Measurements from ENCODE around the gene NTNG1. TPM values are rescaled to one million over a fixed set of nuclear protein-coding genes. Genes with fewer than 3 reads are reported as not detected.

NTNG1 gene
- total RNA-seq, 1 experiment from 2014 or later = 1.5 TPM

GRCh38 chr1:107433635-107434360, 293.0 kb downstream of the NTNG1 start:
- no peak overlapping the region for H2BK12ac ChIP-seq (ENCODE audit: insufficient read length, low read depth, low read length)
- H2BK5ac ChIP-seq (ENCODE audit: insufficient read length, low read length) = no peak overlapping the region
- H4K91ac ChIP-seq (ENCODE audit: insufficient read length, low read depth, low read length) = no peak overlapping the region
- H3K27me3 ChIP-seq (ENCODE audit: insufficient read depth, low read length) = no peaks in the 10 kb centered on the region
- no peak overlapping the region for H2BK120ac ChIP-seq (ENCODE audit: low read depth, low read length, poor library complexity, severe bottlenecking)
- no peaks in the 10 kb centered on the region; the same call in 1 of the 2 replicates for H3K27me3 Mint-ChIP-seq (ENCODE audit: low read depth)
- H4K8ac ChIP-seq (replicated peaks; ENCODE audit: insufficient read length, low read depth, low read length) = no peak overlapping the region
- no peaks in the 10 kb centered on the region; a peak in 1 of 5 replicates for H3K9me3 Mint-ChIP-seq
- no peak overlapping the region for H4K5ac ChIP-seq (ENCODE audit: insufficient read length, low read depth, low read length)
- no peak overlapping the region for H2BK15ac ChIP-seq (ENCODE audit: low read depth, low read length)
- H3K4ac ChIP-seq (ENCODE audit: low read depth, low read length) = no peak overlapping the region
- no CpG with 5 or more reads among the region's 4 CpGs for WGBS (ENCODE audit: extremely low coverage, insufficient read length, low lambda C conversion rate)
- H3K4me3 Mint-ChIP-seq = no peak overlapping the region
- no peak overlapping the region for H2AK5ac ChIP-seq (ENCODE audit: insufficient read length, low read length)
- H3K27ac Mint-ChIP-seq = 0 out of 7 replicates have a peak overlapping the region, but pooled peaks of 1 of the 3 experiments have one; percentile 30
- no peak overlapping the region for H3K9ac ChIP-seq (ENCODE audit: extremely low read depth, insufficient read length, low read length)
- H3K23ac ChIP-seq (ENCODE audit: insufficient read length, low read depth, low read length) = no peak overlapping the region
- H2BK20ac ChIP-seq (ENCODE audit: low read depth, low read length, poor library complexity, severe bottlenecking) = no peak overlapping the region
- H3K56ac ChIP-seq (ENCODE audit: insufficient read length, low read depth, low read length) = no peak overlapping the region
- H2AFZ ChIP-seq (ENCODE audit: low read length) = no peak overlapping the region
- peaks cover 3% of the 10 kb centered on the region; the same call in 1 of the 2 replicates for H3K4me1 ChIP-seq (ENCODE audit: insufficient read depth, low read length)
- no peaks in the 10 kb centered on the region for H4K20me1 ChIP-seq (ENCODE audit: control insufficient read depth, insufficient read depth, insufficient read length)
- peaks cover 0 to 2% (median 0%) of the 10 kb centered on the region in 3 experiments; a peak in 2 of 7 replicates for H3K36me3 Mint-ChIP-seq (ENCODE audit: insufficient read depth in 1 of 3, low read depth in 3 of 3)
- no peaks in the 10 kb centered on the region for H3K79me1 ChIP-seq (ENCODE audit: insufficient read depth, low read depth, low read length, poor library complexity, severe bottlenecking)
- H3K18ac ChIP-seq (ENCODE audit: insufficient read length, low read depth, low read length) = no peak overlapping the region
- H3T11ph ChIP-seq (ENCODE audit: low read length) = no peak overlapping the region
- peaks cover 27 to 30% of the 10 kb centered on the region in 2 experiments for H3K4me1 Mint-ChIP-seq
- H3K9me3 ChIP-seq (ENCODE audit: control insufficient read depth, low read depth, low read length) = no peaks in the 10 kb centered on the region
- TF ChIP-seq CTCF (conservative IDR thresholded peaks at IDR 0.05) = no peak
- no peaks in the 10 kb centered on the region for H3K23me2 ChIP-seq (ENCODE audit: insufficient read length, low read depth, low read length, poor library complexity, severe bottlenecking)
- no peak for DNase-seq
- H3K4me2 ChIP-seq (ENCODE audit: insufficient read depth, insufficient read length, low read length) = no peak overlapping the region
- H3K79me2 ChIP-seq (ENCODE audit: insufficient read depth, low read length) = no peaks in the 10 kb centered on the region
- H3K27ac ChIP-seq (ENCODE audit: insufficient read length, low read depth, low read length) = no peak overlapping the region
- no peak overlapping the region for H3K14ac ChIP-seq (ENCODE audit: insufficient read depth, low read length)
